ENCODE measurements around the gene SPSB3. TPM values are rescaled to one million over a fixed set of nuclear protein-coding genes. Genes with fewer than 3 reads are reported as not detected.
"Not testable (repeated sequence)": the region's sequence is repeated elsewhere in the genome, so short reads cannot be mapped to it uniquely, and the experiment has no call there.

The SPSB3 gene
- total RNA-seq, 1 experiment from 2014 or later: 29.8 TPM

- DNase-seq (ENCODE audit: low read depth): no peak
Observed at GRCh38 chr16:1743376-1744337, 38.7 kb downstream of the SPSB3 start.

- DNase-seq (ENCODE audit: low read depth): no peak
Observed at GRCh38 chr16:1741553-1742165, 40.7 kb downstream of the SPSB3 start.

- no peak for DNase-seq (ENCODE audit: low read depth)
Observed at GRCh38 chr16:1740781-1741490, 41.4 kb downstream of the SPSB3 start.

GRCh38 chr16:1740234-1740633 lies 42.1 kb downstream of the SPSB3 start:
- no peak for DNase-seq (ENCODE audit: low read depth)

GRCh38 chr16:1734816-1735215 lies 47.6 kb downstream of the SPSB3 start:
- DNase-seq (ENCODE audit: low read depth): no peak

GRCh38 chr16:1734123-1734522 lies 48.2 kb downstream of the SPSB3 start:
- no peak for DNase-seq (ENCODE audit: low read depth)

- not testable (repeated sequence) for DNase-seq (ENCODE audit: low read depth)
Observed at GRCh38 chr16:1732551-1732987, 49.8 kb downstream of the SPSB3 start.

- no peak for DNase-seq (ENCODE audit: low read depth)
Observed at GRCh38 chr16:1732071-1732470, 50.3 kb downstream of the SPSB3 start.

- no peak for DNase-seq (ENCODE audit: low read depth)
Observed at GRCh38 chr16:1731603-1732002, 50.8 kb downstream of the SPSB3 start.

- no peak for DNase-seq (ENCODE audit: low read depth)
Observed at GRCh38 chr16:1731073-1731472, 51.3 kb downstream of the SPSB3 start.

GRCh38 chr16:1729445-1729844 lies 52.9 kb downstream of the SPSB3 start:
- DNase-seq (ENCODE audit: low read depth): no peak

GRCh38 chr16:1729026-1729425 lies 53.3 kb downstream of the SPSB3 start:
- DNase-seq (ENCODE audit: low read depth): no peak

GRCh38 chr16:1727651-1728624 lies 54.4 kb downstream of the SPSB3 start:
- no peak for DNase-seq (ENCODE audit: low read depth)

Other genes with a start within 250 kb of the SPSB3 start
- not detected in 2 replicates for gene TMEM204, start 248.9 kb downstream of the SPSB3 start, total RNA-seq (2014; rRNA removed; shearing (Covaris generic))
- gene IFT140, start 170.5 kb downstream of the SPSB3 start, total RNA-seq (2014; rRNA removed; shearing (Covaris generic)): 11.2 and 11.7 TPM in 2 replicates
- gene CRAMP1, start 170.2 kb downstream of the SPSB3 start, total RNA-seq (2014; rRNA removed; shearing (Covaris generic)): 4.9 and 5.9 TPM in 2 replicates
- gene JPT2, start 104.3 kb downstream of the SPSB3 start, total RNA-seq (2014; rRNA removed; shearing (Covaris generic)): 126 and 168 TPM in 2 replicates
- gene MAPK8IP3, start 76.4 kb downstream of the SPSB3 start, total RNA-seq (2014; rRNA removed; shearing (Covaris generic)): 7.1 and 9.4 TPM in 2 replicates
- not detected in 2 replicates for gene NME3, start 11.0 kb downstream of the SPSB3 start, total RNA-seq (2014; rRNA removed; shearing (Covaris generic))
- gene EME2, start 9.8 kb downstream of the SPSB3 start, total RNA-seq (2014; rRNA removed; shearing (Covaris generic)): 0.76 and 2.2 TPM in 2 replicates
- gene MRPS34, start 9.4 kb downstream of the SPSB3 start, total RNA-seq (2014; rRNA removed; shearing (Covaris generic)): 115 and 133 TPM in 2 replicates
- 53.7 and 86.4 TPM in 2 replicates for gene NUBP2, start 389 bp upstream of the SPSB3 start, total RNA-seq (2014; rRNA removed; shearing (Covaris generic))
- 0.07 TPM in 1 of 2 replicates, not detected in the other for gene IGFALS, start 11.1 kb upstream of the SPSB3 start, total RNA-seq (2014; rRNA removed; shearing (Covaris generic))
- 75.7 and 92.6 TPM in 2 replicates for gene HAGH, start 44.3 kb upstream of the SPSB3 start, total RNA-seq (2014; rRNA removed; shearing (Covaris generic))
- 53.8 and 64.0 TPM in 2 replicates for gene FAHD1, start 44.6 kb upstream of the SPSB3 start, total RNA-seq (2014; rRNA removed; shearing (Covaris generic))
- 1.0 and 1.8 TPM in 2 replicates for gene MEIOB, start 89.6 kb upstream of the SPSB3 start, total RNA-seq (2014; rRNA removed; shearing (Covaris generic))
- gene HS3ST6, start 135.8 kb upstream of the SPSB3 start, total RNA-seq (2014; rRNA removed; shearing (Covaris generic)): not detected in 2 replicates
- 16.2 and 27.8 TPM in 2 replicates for gene MSRB1, start 160.6 kb upstream of the SPSB3 start, total RNA-seq (2014; rRNA removed; shearing (Covaris generic))
- gene RPL3L, start 172.1 kb upstream of the SPSB3 start, total RNA-seq (2014; rRNA removed; shearing (Covaris generic)): 0.52 TPM in 1 of 2 replicates, not detected in the other
- 287 and 304 TPM in 2 replicates for gene NDUFB10, start 177.0 kb upstream of the SPSB3 start, total RNA-seq (2014; rRNA removed; shearing (Covaris generic))
- 1,628 and 1,651 TPM in 2 replicates for gene RPS2, start 182.3 kb upstream of the SPSB3 start, total RNA-seq (2014; rRNA removed; shearing (Covaris generic))
- gene RNF151, start 184.3 kb upstream of the SPSB3 start, total RNA-seq (2014; rRNA removed; shearing (Covaris generic)): not detected in 2 replicates
- 42.2 and 76.8 TPM in 2 replicates for gene TBL3, start 189.5 kb upstream of the SPSB3 start, total RNA-seq (2014; rRNA removed; shearing (Covaris generic))
- not detected in 2 replicates for gene NOXO1, start 198.9 kb upstream of the SPSB3 start, total RNA-seq (2014; rRNA removed; shearing (Covaris generic))
- gene GFER, start 201.6 kb upstream of the SPSB3 start, total RNA-seq (2014; rRNA removed; shearing (Covaris generic)): 11.7 and 21.0 TPM in 2 replicates
- 3.4 and 7.1 TPM in 2 replicates for gene SYNGR3, start 207.4 kb upstream of the SPSB3 start, total RNA-seq (2014; rRNA removed; shearing (Covaris generic))
- 21.3 and 23.9 TPM in 2 replicates for gene ZNF598, start 227.2 kb upstream of the SPSB3 start, total RNA-seq (2014; rRNA removed; shearing (Covaris generic))
- gene NPW, start 237.2 kb upstream of the SPSB3 start, total RNA-seq (2014; rRNA removed; shearing (Covaris generic)): 0.12 TPM in 1 of 2 replicates, not detected in the other
- gene NHERF2, start 244.3 kb upstream of the SPSB3 start, total RNA-seq (2014; rRNA removed; shearing (Covaris generic)): 143 and 175 TPM in 2 replicates